Measurements from ENCODE around the gene DLG3.

- TF ChIP-seq CREB1 (CRISPR knock-in tag; IDR thresholded peaks at IDR 0.05) (no peak), CTCF (IDR thresholded peaks at IDR 0.05) (no peak), KAT7 (CRISPR knock-in tag; IDR thresholded peaks at IDR 0.05; ENCODE audit: borderline replicate concordance) (no peak), ZNF423 (CRISPR knock-in tag; IDR thresholded peaks at IDR 0.05) (no peak), E2F1 (CRISPR knock-in tag; IDR thresholded peaks at IDR 0.05) (no peak), ZNF281 (CRISPR knock-in tag; IDR thresholded peaks at IDR 0.05) (no peak), ZNF232 (CRISPR knock-in tag; IDR thresholded peaks at IDR 0.05) (no peak), TCF7 (CRISPR knock-in tag; IDR thresholded peaks at IDR 0.05; ENCODE audit: low read depth) (no peak)
These were observed 33.7 kb upstream of the DLG3 start for GRCh38 chrX:70410921-70411320.

All from WTC11 (cell line).